Lung (tissue), 12 donors: ENCODE results near the gene MINK1. TPM values are rescaled to one million over a fixed set of nuclear protein-coding genes. Genes with fewer than 3 reads are reported as not detected.

Experiments
- ATAC-seq: fragments of 200-7000 bp; cut with Tn5 transposase; one replicate; pipeline ENCODE4 v1.9.1; 2020; ENCODE audit warnings: moderate number of reproducible peaks; ENCODE audit not compliant: insufficient read depth, low FRiP score
- DNase-seq, 3 donors: peaks; one replicate each; pipeline ENCODE4 v3.0.0-alpha.2; 2013 to 2017
- H3K27ac ChIP-seq, 2 donors: one replicate each; pipeline ENCODE4 v1.5.1; 2013; ENCODE audit warnings: mild to moderate bottlenecking in 2 of 2, moderate library complexity in 2 of 2, control low read depth in 1 of 2, inconsistent platforms in 1 of 2, low read depth in 1 of 2, low read length in 1 of 2
- H3K27me3 ChIP-seq, 3 donors: one replicate each; pipeline ENCODE4 v1.5.1; 2013; ENCODE audit warnings: low read length in 2 of 3; ENCODE audit not compliant: control insufficient read depth in 3 of 3, insufficient read depth in 3 of 3
- H3K36me3 ChIP-seq, 4 donors: one replicate each; pipeline ENCODE4 v1.5.1; 2013; ENCODE audit warnings: low read length in 4 of 4, mild to moderate bottlenecking in 1 of 4, moderate library complexity in 1 of 4; ENCODE audit not compliant: control insufficient read depth in 4 of 4, insufficient read depth in 4 of 4
- H3K4me1 ChIP-seq, 5 donors: one replicate each; pipeline ENCODE4 v1.5.1; 2013; ENCODE audit warnings: low read length in 5 of 5, mild to moderate bottlenecking in 2 of 5, moderate library complexity in 1 of 5; ENCODE audit not compliant: control insufficient read depth in 5 of 5, insufficient read depth in 5 of 5
- H3K4me3 ChIP-seq: one replicate; pipeline ENCODE4 v1.5.1; 2013; ENCODE audit warnings: mild to moderate bottlenecking, control low read depth, moderate library complexity
- H3K9ac ChIP-seq, 2 donors: one replicate each; pipeline ENCODE4 v1.5.1; 2013; ENCODE audit warnings: low read length in 2 of 2, control low read depth in 1 of 2; ENCODE audit not compliant: insufficient read depth in 1 of 2
- H3K9me3 ChIP-seq, 4 donors: one replicate each; pipeline ENCODE4 v1.5.1; 2013; ENCODE audit warnings: low read length in 3 of 4, mild to moderate bottlenecking in 1 of 4, moderate library complexity in 1 of 4; ENCODE audit not compliant: control insufficient read depth in 4 of 4, insufficient read depth in 3 of 4
- CTCF ChIP-seq: IDR thresholded peaks from 2 replicates; pipeline ENCODE4 v1.5.1; 2012; ENCODE audit warnings: mild to moderate bottlenecking; ENCODE audit errors: control extremely low read depth, extremely low read depth
- WGBS, 2 donors: extraction: QIAGEN DNeasy Blood & Tissue Kit; methylation state at CpG; one replicate each; pipeline ENCODE4 v1.1.7; 2013; 5-methylcytosine and 5-hydroxymethylcytosine counted together
- polyA plus RNA-seq, 2 donors: library from polyadenylated mRNA; stranded (reverse); fragments of 200-250 nt; gene quantifications; one replicate each; pipeline ENCODE4 v1.2.1, GENCODE V29; 2013
- total RNA-seq, 2 donors: library from RNA; depleted of rRNA in 1 of 2; stranded (reverse); fragments of >200 nt in 1 of 2; gene quantifications; one replicate each; pipeline ENCODE4 v1.2.1, GENCODE V29; 2014 to 2021
- donor health status: control.
- donor health status: control.
- donor health status: Bipolar disorder and iron deficiency.
- donor health status: healthy.
- donor health status: DM: yes; HTN: yes; CAD: no.

The MINK1 gene
- total and polyA plus RNA-seq, 4 donors: 36.5 to 95.4 (median 51.0) TPM

GRCh38 chr17:4893721-4894560 lies 60.8 kb downstream of the MINK1 start:
- TF ChIP-seq CTCF: no peak
- 92% methylated on average over 31 of the region's 31 CpGs for WGBS, 2 donors
- no peak for ATAC-seq

GRCh38 chr17:4895121-4895520 lies 62.0 kb downstream of the MINK1 start:
- Histone ChIP-seq H3K4me1 (peaks cover 0 to 9% (median 0%) of the 10 kb centered on the region in 5 donors), H3K4me3 (no peak overlapping the region), H3K27ac (no peak overlapping the region), H3K27me3 (peaks cover 0 to 20% (median 10%) of the 10 kb centered on the region in 3 donors), H3K36me3 (peaks cover 5 to 72% (median 37%) of the 10 kb centered on the region in 4 donors), H3K9me3 (no peaks in the 10 kb centered on the region), H3K9ac (no peak overlapping the region)
- WGBS, 2 donors: 93 to 95% methylated on average over 13 of the region's 13 CpGs
- ATAC-seq (no peak), DNase-seq (no peak)
- TF ChIP-seq CTCF: no peak

More at GRCh38 chr17:4893721-4894560, 60.8 kb downstream of the MINK1 start:
- Histone ChIP-seq H3K36me3 (peaks cover 7 to 80% (median 39%) of the 10 kb centered on the region in 4 donors), H3K4me1 (peaks cover 0 to 5% (median 0%) of the 10 kb centered on the region in 5 donors), H3K27me3 (peaks cover 0 to 10% (median 3%) of the 10 kb centered on the region in 3 donors), H3K9ac (no peak overlapping the region), H3K9me3 (no peaks in the 10 kb centered on the region), H3K27ac (no peak overlapping the region), H3K4me3 (no peak overlapping the region)
- DNase-seq: no peak

- H3K36me3 ChIP-seq: peaks cover 0 to 66% (median 32%) of the 10 kb centered on the region in 4 donors
- no peak overlapping the region for H3K9ac ChIP-seq
- no peaks in the 10 kb centered on the region for H3K9me3 ChIP-seq
- ATAC-seq (no peak), DNase-seq (no peak)
- TF ChIP-seq CTCF: no peak
- no peak overlapping the region for H3K27ac ChIP-seq
- H3K27me3 ChIP-seq: peaks cover 0 to 25% (median 10%) of the 10 kb centered on the region in 3 donors
- 79 to 80% methylated on average over 27 of the region's 27 CpGs for WGBS, 2 donors
- H3K4me3 ChIP-seq: no peak overlapping the region
- peaks cover 0 to 9% (median 5%) of the 10 kb centered on the region in 5 donors for H3K4me1 ChIP-seq
Observed at GRCh38 chr17:4895657-4896331, 62.7 kb downstream of the MINK1 start.
